GM13976 (cell line): Measurements from ENCODE around the gene PIP5K1B.

ENCODE experiments used
- DNase-seq: peaks from one replicate; pipeline ENCODE4 v3.0.0; 2012; ENCODE audit warnings: low spot score
- CTCF ChIP-seq: IDR thresholded peaks from 2 replicates; pipeline ENCODE4 v1.5.1; 2012; ENCODE audit warnings: borderline replicate concordance, mild to moderate bottlenecking; ENCODE audit not compliant: insufficient read depth; ENCODE audit errors: extremely low read depth, missing control alignments, control extremely low read depth
- in situ Hi-C: fragments of 300-500 bp; cut with MboI; formaldehyde crosslinking; loops from one replicate; pipeline ENCODE4 v1.12.0; 2022; ENCODE audit warnings: low sequenced_read_pairs, mixed read lengths, inconsistent platforms; ENCODE audit not compliant: unreplicated experiment

PIP5K1B gene

GRCh38 chr9:68895741-68896478, 190.9 kb downstream of the PIP5K1B start:
- in situ Hi-C loops = no loop called here
- TF ChIP-seq CTCF = no peak
- peak; percentile 39 for DNase-seq

GRCh38 chr9:68896486-68896885, 191.4 kb downstream of the PIP5K1B start:
- no peak for TF ChIP-seq CTCF
- in situ Hi-C loops = no loop called here
- no peak for DNase-seq

- in situ Hi-C loops = no loop called here
- DNase-seq = no peak
- TF ChIP-seq CTCF = no peak
Measured at GRCh38 chr9:68897577-68898145, 192.6 kb downstream of the PIP5K1B start.

GRCh38 chr9:68898781-68899439, 193.9 kb downstream of the PIP5K1B start:
- TF ChIP-seq CTCF = no peak
- in situ Hi-C loops = no loop called here
- no peak for DNase-seq

- in situ Hi-C loops = no loop called here
- no peak for TF ChIP-seq CTCF
- no peak for DNase-seq
Measured at GRCh38 chr9:68904454-68904853, 199.4 kb downstream of the PIP5K1B start.

GRCh38 chr9:68905129-68905528, 200.1 kb downstream of the PIP5K1B start:
- in situ Hi-C loops = no loop called here
- no peak for DNase-seq
- no peak for TF ChIP-seq CTCF
